ENCODE data around the gene ITSN1. TPM values are rescaled to one million over a fixed set of nuclear protein-coding genes. Genes with fewer than 3 reads are reported as not detected.

The ITSN1 gene
- total RNA-seq, 4 donors from 2014 or later: 37.0 to 123 (median 61.1) TPM

GRCh38 chr21:33677450-33677849 lies 35.1 kb downstream of the ITSN1 start:
- no peak overlapping the region for H3K4me3 ChIP-seq
- in situ Hi-C loops (cut with MboI; ENCODE audit: low pct_ligation_motif_present in 1 of 4, low pct_unique_long_range_greater_than_20kb in 1 of 4, low sequenced_read_pairs in 3 of 4) (no loop called here), intact Hi-C loops (cut with DNase I; ENCODE audit: low total_unique reads) (no loop called here)
- DNase-seq: no peak
- no peaks in the 10 kb centered on the region for H3K27me3 ChIP-seq
- no peaks in the 10 kb centered on the region for H3K9me3 ChIP-seq
- H3K4me1 ChIP-seq: peaks cover 4 to 31% (median 10%) of the 10 kb centered on the region in 4 donors
- H3K27ac ChIP-seq: no peak overlapping the region
- TF ChIP-seq POLR2AphosphoS5 (IDR thresholded peaks at IDR 0.05): no peak
- no peak for TF ChIP-seq POLR2A (IDR thresholded peaks at IDR 0.05)
- TF ChIP-seq CTCF (IDR thresholded peaks at IDR 0.05): no peak
- no peak for TF ChIP-seq EP300 (IDR thresholded peaks at IDR 0.05; ENCODE audit: low read depth)
- 95 to 100% methylated on average over 6 to 9 of the region's 9 CpGs for WGBS, 2 donors (ENCODE audit: low coverage in 1 of 2)
- H3K36me3 ChIP-seq: no peaks in the 10 kb centered on the region

DNA sequence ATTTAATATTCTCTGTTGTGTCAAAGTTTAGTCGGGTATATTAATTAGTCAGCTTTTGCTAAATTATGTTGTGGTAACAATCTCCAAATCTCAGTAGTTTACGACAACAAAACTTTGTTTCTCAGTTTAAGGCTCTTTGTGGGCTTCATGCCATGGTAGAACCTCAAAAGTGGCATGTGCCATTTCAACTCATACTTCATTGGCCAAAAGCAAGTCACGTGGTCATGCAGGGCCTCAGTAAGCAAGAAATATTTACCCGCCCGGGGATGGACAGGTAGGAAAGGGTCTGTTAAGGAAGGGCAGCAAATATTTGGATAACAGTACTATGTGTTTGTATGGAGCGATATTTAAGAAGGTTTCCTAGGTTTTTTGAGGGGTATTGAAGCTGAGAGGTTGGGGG lies 38.6 kb downstream of the ITSN1 start:
- DNase-seq: no peak
- in situ Hi-C loops (cut with MboI; ENCODE audit: low pct_ligation_motif_present in 1 of 4, low pct_unique_long_range_greater_than_20kb in 1 of 4, low sequenced_read_pairs in 3 of 4): no loop called here
- no peak overlapping the region for H3K27ac ChIP-seq
- 93 to 95% methylated on average over 6 of the region's 6 CpGs for WGBS, 2 donors (ENCODE audit: low coverage in 1 of 2)
- H3K36me3 ChIP-seq: no peaks in the 10 kb centered on the region
- H3K9me3 ChIP-seq: no peaks in the 10 kb centered on the region
- TF ChIP-seq POLR2A (IDR thresholded peaks at IDR 0.05): no peak
- TF ChIP-seq POLR2AphosphoS5 (IDR thresholded peaks at IDR 0.05): no peak
- no peak for TF ChIP-seq EP300 (IDR thresholded peaks at IDR 0.05; ENCODE audit: low read depth)
- TF ChIP-seq CTCF (IDR thresholded peaks at IDR 0.05): no peak
- no peak overlapping the region for H3K4me3 ChIP-seq
- peaks cover 4 to 57% (median 22%) of the 10 kb centered on the region in 4 donors for H3K4me1 ChIP-seq
- intact Hi-C loops (cut with DNase I; ENCODE audit: low total_unique reads): no loop called here
- H3K27me3 ChIP-seq: no peaks in the 10 kb centered on the region

DNA sequence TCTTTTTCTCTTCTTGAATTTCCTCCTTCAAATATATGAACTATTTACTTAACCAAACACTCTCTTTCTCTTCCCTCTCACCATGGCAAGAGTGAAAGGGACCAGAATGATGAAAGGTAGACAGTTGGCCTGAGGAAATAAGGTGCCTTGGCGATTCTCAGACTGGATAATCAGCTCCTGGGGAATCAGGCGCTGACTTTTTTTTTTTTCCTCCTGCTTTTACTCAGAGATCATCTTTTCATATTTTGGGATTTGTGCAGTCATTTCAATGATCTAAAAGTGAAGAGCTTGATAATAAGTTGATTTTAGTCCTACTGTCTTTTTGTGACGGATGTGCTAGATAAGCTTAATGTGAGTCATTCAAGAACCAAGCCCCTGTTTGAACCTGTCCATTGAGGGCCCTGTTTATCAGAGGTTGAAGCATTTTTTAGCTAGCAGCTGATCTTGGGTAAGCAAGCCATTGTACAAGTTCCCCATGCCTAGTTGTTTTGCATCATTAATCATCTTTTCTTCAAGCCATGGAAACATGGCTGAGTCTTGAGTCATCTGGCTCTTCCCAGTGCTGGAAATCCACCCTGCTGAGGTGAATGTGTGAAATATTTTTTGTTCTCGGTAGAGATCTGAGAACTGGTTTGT lies 40.8 kb downstream of the ITSN1 start:
- H3K27ac ChIP-seq: peak overlapping the region in 1 of 4 donors; percentile 0
- TF ChIP-seq CTCF (IDR thresholded peaks at IDR 0.05) (no peak), EP300 (IDR thresholded peaks at IDR 0.05; ENCODE audit: low read depth) (no peak), POLR2A (IDR thresholded peaks at IDR 0.05) (no peak), POLR2AphosphoS5 (IDR thresholded peaks at IDR 0.05) (no peak)
- H3K27me3 ChIP-seq: no peaks in the 10 kb centered on the region
- H3K9me3 ChIP-seq: no peaks in the 10 kb centered on the region
- DNase-seq: no peak
- no peak overlapping the region for H3K4me3 ChIP-seq
- H3K4me1 ChIP-seq: peaks cover 11 to 61% (median 22%) of the 10 kb centered on the region in 4 donors
- intact Hi-C loops (cut with DNase I; ENCODE audit: low total_unique reads): no loop called here
- H3K36me3 ChIP-seq: no peaks in the 10 kb centered on the region
- 86 to 87% methylated on average over 4 of the region's 4 CpGs for WGBS, 2 donors (ENCODE audit: low coverage in 1 of 2)
- in situ Hi-C loops (cut with MboI; ENCODE audit: low pct_ligation_motif_present in 1 of 4, low pct_unique_long_range_greater_than_20kb in 1 of 4, low sequenced_read_pairs in 3 of 4): no loop called here

DNA sequence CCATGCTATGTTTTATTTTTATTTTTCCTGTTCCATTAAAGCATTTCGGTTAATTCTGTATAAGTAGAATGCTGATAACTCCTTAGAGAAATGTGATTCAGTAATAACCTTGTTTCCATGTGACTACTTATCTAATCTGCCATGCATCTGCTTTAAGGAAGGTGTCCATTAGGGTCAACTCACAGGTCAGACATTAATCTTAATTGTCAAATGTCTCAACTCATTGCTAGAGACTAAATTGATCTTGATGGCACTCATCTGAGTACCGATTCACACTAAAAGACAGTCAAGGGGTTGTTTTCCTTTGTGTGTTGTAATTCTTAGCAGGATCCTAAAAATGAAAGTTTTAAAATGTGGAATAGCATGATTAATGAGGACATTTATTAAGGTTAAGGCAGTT lies 41.8 kb downstream of the ITSN1 start:
- in situ Hi-C loops (cut with MboI; ENCODE audit: low pct_ligation_motif_present in 1 of 4, low pct_unique_long_range_greater_than_20kb in 1 of 4, low sequenced_read_pairs in 3 of 4): no loop called here
- Histone ChIP-seq H3K27ac (no peak overlapping the region), H3K27me3 (no peaks in the 10 kb centered on the region), H3K4me1 (peaks cover 6 to 51% (median 14%) of the 10 kb centered on the region in 4 donors), H3K4me3 (no peak overlapping the region), H3K9me3 (no peaks in the 10 kb centered on the region), H3K36me3 (no peaks in the 10 kb centered on the region)
- intact Hi-C loops (cut with DNase I; ENCODE audit: low total_unique reads): no loop called here
- TF ChIP-seq EP300 (IDR thresholded peaks at IDR 0.05; ENCODE audit: low read depth) (no peak), CTCF (IDR thresholded peaks at IDR 0.05) (no peak), POLR2AphosphoS5 (IDR thresholded peaks at IDR 0.05) (no peak), POLR2A (IDR thresholded peaks at IDR 0.05) (no peak)
- no peak for DNase-seq
- WGBS, 2 donors (ENCODE audit: low coverage in 1 of 2): 82 to 90% methylated on average over 2 of the region's 2 CpGs
